ENCODE measurements around the gene MYO7A. TPM values are rescaled to one million over a fixed set of nuclear protein-coding genes. Genes with fewer than 3 reads are reported as not detected.

The MYO7A gene
- total RNA-seq, 4 donors from 2014 or later, result 11.7 to 26.4 (median 17.7) TPM

DNA sequence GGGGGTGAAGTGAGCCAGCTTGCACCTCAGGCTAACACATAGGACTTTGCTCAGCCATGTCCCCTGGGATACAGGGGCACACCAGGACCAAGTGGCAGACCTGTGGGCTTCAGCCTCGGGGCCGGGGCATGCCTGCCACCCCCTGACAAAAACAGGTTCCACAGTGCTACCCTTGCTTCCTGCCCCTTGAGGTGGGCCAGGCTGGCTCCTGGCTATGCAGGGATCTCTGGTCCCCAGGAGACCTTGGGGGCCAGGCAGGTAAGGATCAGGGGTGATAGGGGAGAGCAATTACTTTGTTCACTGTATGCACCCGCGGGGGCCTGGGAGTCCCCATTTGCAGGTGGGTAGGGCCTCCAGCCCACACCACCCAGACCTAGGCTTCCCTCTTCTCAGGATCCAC, 2.4 kb upstream of the MYO7A start:
- TF ChIP-seq, protein P1, sequence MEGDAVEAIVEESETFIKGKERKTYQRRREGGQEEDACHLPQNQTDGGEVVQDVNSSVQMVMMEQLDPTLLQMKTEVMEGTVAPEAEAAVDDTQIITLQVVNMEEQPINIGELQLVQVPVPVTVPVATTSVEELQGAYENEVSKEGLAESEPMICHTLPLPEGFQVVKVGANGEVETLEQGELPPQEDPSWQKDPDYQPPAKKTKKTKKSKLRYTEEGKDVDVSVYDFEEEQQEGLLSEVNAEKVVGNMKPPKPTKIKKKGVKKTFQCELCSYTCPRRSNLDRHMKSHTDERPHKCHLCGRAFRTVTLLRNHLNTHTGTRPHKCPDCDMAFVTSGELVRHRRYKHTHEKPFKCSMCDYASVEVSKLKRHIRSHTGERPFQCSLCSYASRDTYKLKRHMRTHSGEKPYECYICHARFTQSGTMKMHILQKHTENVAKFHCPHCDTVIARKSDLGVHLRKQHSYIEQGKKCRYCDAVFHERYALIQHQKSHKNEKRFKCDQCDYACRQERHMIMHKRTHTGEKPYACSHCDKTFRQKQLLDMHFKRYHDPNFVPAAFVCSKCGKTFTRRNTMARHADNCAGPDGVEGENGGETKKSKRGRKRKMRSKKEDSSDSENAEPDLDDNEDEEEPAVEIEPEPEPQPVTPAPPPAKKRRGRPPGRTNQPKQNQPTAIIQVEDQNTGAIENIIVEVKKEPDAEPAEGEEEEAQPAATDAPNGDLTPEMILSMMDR (IDR thresholded peaks at IDR 0.05; ENCODE audit: low read depth), result no peak

DNA sequence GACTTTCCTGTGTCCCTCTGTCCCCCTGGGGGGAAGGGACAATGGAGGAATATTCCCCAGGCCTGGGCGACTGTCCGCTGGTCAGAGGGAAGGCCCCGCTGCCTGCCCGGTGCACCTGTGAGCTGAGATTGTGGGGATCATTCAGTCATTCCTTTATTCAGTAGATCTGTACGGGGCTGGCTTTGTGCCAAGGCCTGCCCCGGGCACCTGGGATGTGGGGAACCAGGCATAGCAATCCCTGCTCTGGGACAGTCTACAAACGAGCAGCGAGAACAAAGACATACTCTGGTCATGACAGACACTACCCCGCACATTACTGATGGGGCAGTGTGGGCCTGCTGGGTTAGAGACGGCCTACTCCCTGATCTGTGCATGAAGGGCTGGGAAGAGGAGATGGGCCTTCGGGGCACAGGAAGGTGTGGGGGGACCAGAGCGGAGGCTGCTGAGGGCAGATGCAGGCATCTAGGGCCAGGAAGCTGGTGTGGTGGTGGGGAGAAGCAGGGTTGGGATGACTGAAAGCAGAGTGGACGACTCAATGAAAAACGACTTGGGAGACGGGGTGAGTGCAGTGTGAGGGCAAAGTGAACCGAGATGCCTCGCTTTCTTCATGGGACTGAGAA, 1.8 kb upstream of the MYO7A start:
- TF ChIP-seq, protein P1 (IDR thresholded peaks at IDR 0.05; ENCODE audit: low read depth), result no peak

DNA sequence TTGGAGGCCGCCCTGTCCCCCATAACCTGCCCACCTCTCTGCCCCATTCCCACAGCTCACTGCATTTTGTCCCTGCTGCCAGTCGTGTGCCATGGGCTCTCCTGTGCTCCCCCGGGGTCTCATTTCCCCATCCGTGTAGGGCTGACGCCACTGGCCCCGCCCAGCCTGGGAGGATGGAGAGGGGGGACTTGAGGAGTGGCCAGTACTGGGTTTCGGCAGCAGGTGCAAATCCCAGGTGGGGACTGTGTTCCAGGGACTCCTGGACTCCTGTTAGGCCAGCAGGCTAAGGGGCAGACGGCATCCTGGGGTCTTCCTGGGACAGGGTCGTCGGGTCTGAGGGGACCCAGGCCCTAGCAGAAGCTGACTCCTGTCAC, 1.2 kb upstream of the MYO7A start:
- TF ChIP-seq, protein P1 (IDR thresholded peaks at IDR 0.05; ENCODE audit: low read depth), result no peak

DNA sequence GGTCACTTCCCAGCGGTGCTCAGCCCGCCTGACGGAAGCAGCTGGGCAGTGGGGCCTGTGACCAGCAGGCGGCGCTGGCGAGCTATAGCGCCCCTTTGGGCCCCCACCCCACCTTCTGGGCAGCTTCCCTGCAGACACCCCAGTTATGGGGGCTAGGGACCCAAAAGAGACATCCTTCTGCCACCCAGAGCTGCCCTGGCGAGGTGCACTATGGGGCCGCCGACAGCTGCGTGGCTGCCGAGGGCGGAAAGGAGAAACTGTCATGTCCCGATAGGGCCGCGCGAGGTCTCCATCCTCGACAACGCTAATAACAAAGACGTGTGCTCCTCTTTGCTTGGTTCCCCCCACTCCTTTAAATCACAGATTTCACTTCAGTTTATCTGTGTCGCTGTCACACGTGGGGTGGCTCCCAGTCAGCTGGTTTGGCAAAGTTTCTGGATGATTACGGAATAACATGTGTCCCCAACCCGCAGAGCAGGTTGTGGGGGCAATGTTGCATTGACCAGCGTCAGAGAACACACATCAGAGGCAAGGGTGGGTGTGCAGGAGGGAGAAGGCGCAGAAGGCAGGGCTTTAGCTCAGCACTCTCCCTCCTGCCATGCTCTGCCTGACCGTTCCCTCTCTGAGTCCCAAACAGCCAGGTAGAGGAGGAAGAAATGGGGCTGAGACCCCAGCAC, 673 bp upstream of the MYO7A start:
- TF ChIP-seq, protein P1 (IDR thresholded peaks at IDR 0.05; ENCODE audit: low read depth), result no peak

DNA sequence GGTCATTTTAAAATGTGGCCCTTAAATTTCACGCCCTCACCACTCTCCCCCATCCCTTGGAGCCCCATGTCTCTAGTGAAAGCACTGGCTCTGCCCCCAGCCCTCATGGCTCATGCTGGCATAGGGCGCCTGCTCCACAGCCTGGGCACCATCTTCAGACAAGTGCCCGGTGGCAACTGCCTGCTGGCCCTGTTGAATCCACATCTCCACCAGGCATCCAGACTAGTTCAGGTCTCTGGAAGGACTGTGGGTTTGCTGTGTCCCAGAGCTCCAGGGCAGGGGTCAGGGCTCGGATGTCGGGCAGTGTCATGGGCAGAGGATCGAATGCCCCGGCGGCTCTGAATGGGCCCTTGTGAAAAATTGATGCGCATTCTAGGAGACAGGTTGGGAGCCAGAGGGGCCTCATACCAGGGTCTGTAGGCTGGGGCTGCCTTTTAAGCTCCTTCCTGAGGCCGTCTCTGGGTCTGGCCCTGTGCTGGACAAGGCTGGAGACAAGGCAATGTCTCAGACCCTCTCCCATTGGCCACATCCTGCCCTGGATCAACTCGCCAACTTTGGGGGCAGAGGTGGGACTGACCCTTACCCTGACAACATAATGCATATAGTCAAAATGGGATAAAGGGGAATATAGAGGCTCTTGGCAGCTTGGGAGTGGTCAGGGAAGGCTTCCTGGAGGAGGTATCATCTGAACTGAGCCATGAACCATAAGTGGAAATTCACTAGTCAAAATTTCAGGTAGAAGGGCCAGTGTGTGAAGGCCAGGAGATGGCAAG, 1.2 kb downstream of the MYO7A start:
- TF ChIP-seq, protein P1 (IDR thresholded peaks at IDR 0.05; ENCODE audit: low read depth), result no peak

DNA sequence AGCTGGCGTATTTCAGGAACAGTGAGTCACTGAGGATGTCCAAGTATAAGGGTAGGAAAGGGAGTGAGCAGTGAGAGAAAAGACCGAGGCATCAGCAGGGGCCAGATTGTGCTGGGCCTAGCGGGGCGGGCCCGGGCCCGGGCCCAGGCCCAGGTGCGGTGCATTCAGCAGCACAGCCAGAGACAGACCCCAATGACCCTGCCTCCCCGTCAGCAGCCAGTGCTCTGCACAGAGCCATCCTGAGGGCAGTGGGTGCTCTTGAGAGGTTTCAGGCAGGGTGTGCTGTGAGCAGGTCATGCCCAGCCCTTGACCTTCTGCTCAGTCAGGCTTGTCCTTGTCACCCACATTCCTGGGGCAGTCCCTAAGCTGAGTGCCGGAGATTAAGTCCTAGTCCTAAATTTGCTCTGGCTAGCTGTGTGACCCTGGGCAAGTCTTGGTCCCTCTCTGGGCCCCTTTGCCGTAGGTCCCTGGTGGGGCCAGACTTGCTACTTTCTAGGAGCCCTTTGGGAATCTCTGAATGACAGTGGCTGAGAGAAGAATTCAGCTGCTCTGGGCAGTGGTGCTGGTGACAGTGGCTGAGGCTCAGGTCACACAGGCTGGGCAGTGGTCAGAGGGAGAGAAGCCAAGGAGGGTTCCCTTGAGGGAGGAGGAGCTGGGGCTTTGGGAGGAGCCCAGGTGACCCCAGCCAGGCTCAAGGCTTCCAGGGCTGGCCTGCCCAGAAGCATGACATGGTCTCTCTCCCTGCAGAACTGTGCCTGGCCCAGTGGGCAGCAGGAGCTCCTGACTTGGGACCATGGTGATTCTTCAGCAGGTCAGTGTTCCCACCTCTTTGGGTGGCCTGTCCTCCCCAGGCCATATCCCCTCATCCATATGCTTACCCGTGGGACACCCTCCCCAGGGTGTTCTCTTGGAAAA, 2.1 kb downstream of the MYO7A start:
- TF ChIP-seq, protein P1 (IDR thresholded peaks at IDR 0.05; ENCODE audit: low read depth), result no peak

All from subcutaneous adipose tissue (tissue), 4 donors.